OCI-LY1 (cell line): Measurements from ENCODE around the gene HOXA3.

Experiments used
- H2AFZ ChIP-seq: fragments of 200-600 bp; sonication (generic), shearing (Covaris generic); 2 replicates; pipeline ENCODE4 v1.6.0; 2014; ENCODE audit warnings: antibody characterized with exemption, mild to moderate bottlenecking, low read length
- H3F3A ChIP-seq: fragments of 200-600 bp; sonication (generic), shearing (Covaris generic); 2 replicates; pipeline ENCODE4 v1.6.0; 2014; ENCODE audit warnings: mild to moderate bottlenecking, antibody characterized with exemption, low read length, moderate library complexity; ENCODE audit not compliant: insufficient read depth
- H3K27ac ChIP-seq: fragments of 200-600 bp; sonication (generic); 2 replicates; pipeline ENCODE4 v1.5.1; 2014; ENCODE audit warnings: low read length, mixed run types, mild to moderate bottlenecking, low read depth; ENCODE audit not compliant: poor library complexity, severe bottlenecking
- H3K27me3 ChIP-seq: fragments of 200-600 bp; sonication (generic); 2 replicates; pipeline ENCODE4 v1.6.0; 2014; ENCODE audit warnings: antibody characterized with exemption, mild to moderate bottlenecking, low read length, moderate library complexity; ENCODE audit not compliant: insufficient read depth
- H3K36me3 ChIP-seq: fragments of 200-600 bp; sonication (generic); 2 replicates; pipeline ENCODE4 v1.6.1; 2014; ENCODE audit warnings: mild to moderate bottlenecking, antibody characterized with exemption, low read length, moderate library complexity, mixed read lengths; ENCODE audit not compliant: insufficient read depth
- H3K4me1 ChIP-seq: fragments of 200-600 bp; sonication (generic); 2 replicates; pipeline ENCODE4 v1.5.1; 2014; ENCODE audit warnings: mild to moderate bottlenecking, low read length, moderate library complexity; ENCODE audit not compliant: insufficient read depth, severe bottlenecking
- H3K4me2 ChIP-seq: fragments of 200-600 bp; sonication (generic), shearing (Covaris generic); 2 replicates; pipeline ENCODE4 v1.6.1; 2014; ENCODE audit warnings: low read length
- H3K4me3 ChIP-seq: fragments of 200-600 bp; sonication (generic); 2 replicates; pipeline ENCODE4 v1.5.1; 2014; ENCODE audit warnings: low read length, low read depth, mild to moderate bottlenecking, mixed read lengths; ENCODE audit not compliant: poor library complexity, severe bottlenecking
- H3K79me2 ChIP-seq: fragments of 200-600 bp; shearing (Covaris generic); 2 replicates; pipeline ENCODE4 v1.6.1; 2016; ENCODE audit warnings: mixed run types, low read length, mixed read lengths; ENCODE audit not compliant: insufficient read depth
- H3K9ac ChIP-seq: fragments of 200-600 bp; sonication (generic), shearing (Covaris generic); 2 replicates; pipeline ENCODE4 v1.6.1; 2014; ENCODE audit warnings: mild to moderate bottlenecking, low read length, mixed read lengths
- H3K9me2 ChIP-seq: fragments of 200-600 bp; sonication (generic), shearing (Covaris generic); 2 replicates; pipeline ENCODE4 v1.6.1; 2014; ENCODE audit warnings: low read depth, mild to moderate bottlenecking, low read length, mixed read lengths
- H3K9me3 ChIP-seq: fragments of 200-600 bp; shearing (Covaris generic); 2 replicates; pipeline ENCODE4 v1.6.1; 2014; ENCODE audit warnings: low read length, mixed read lengths
- H4K20me1 ChIP-seq: fragments of 200-600 bp; sonication (generic), shearing (Covaris generic); 2 replicates; pipeline ENCODE4 v1.6.0; 2016; ENCODE audit warnings: mild to moderate bottlenecking, low read length; ENCODE audit not compliant: insufficient read depth
- CTCF ChIP-seq: fragments of 200-600 bp; sonication (generic), shearing (Covaris generic); IDR thresholded peaks from 2 replicates; pipeline ENCODE4 v1.5.1; 2017; ENCODE audit warnings: mild to moderate bottlenecking, antibody characterized with exemption, low read length, moderate library complexity, mixed read lengths
- EZH2 ChIP-seq: fragments of 200-600 bp; sonication (generic), shearing (Covaris generic); IDR thresholded peaks from 2 replicates; pipeline ENCODE4 v1.8.0; 2017; ENCODE audit warnings: borderline replicate concordance, mixed run types, mild to moderate bottlenecking, antibody characterized with exemption, low read length, moderate library complexity, mixed read lengths

The HOXA3 gene

GRCh38 chr7:27146491-27147198 is 5.7 kb downstream of the HOXA3 start:
- Histone ChIP-seq H3F3A (no peaks in the 10 kb centered on the region), H3K4me1 (peaks cover 65% of the 10 kb centered on the region), H3K79me2 (no peaks in the 10 kb centered on the region), H2AFZ (no peak overlapping the region), H3K9me3 (no peaks in the 10 kb centered on the region), H3K27ac (no peak overlapping the region), H3K9me2 (no peaks in the 10 kb centered on the region), H3K27me3 (peaks cover 16% of the 10 kb centered on the region; the same call in 1 of the 2 replicates), H3K4me3 (no peak overlapping the region), H3K4me2 (peak overlapping the region; percentile 91; the same call in 1 of the 2 replicates), H3K9ac (no peak overlapping the region), H4K20me1 (no peaks in the 10 kb centered on the region), H3K36me3 (no peaks in the 10 kb centered on the region)
- no peak for TF ChIP-seq EZH2
- TF ChIP-seq CTCF, result no peak

GRCh38 chr7:27145914-27146412 is 6.4 kb downstream of the HOXA3 start:
- no peak overlapping the region for H3K9ac ChIP-seq
- no peaks in the 10 kb centered on the region for H3K36me3 ChIP-seq
- no peak overlapping the region for H3K4me3 ChIP-seq
- peaks cover 59% of the 10 kb centered on the region for H3K4me1 ChIP-seq
- H3F3A ChIP-seq, result no peaks in the 10 kb centered on the region
- H3K9me3 ChIP-seq, result no peaks in the 10 kb centered on the region
- no peak overlapping the region; the same call in 1 of the 2 replicates for H3K4me2 ChIP-seq
- no peaks in the 10 kb centered on the region for H4K20me1 ChIP-seq
- TF ChIP-seq EZH2 (no peak), CTCF (no peak)
- peaks cover 16% of the 10 kb centered on the region; the same call in 1 of the 2 replicates for H3K27me3 ChIP-seq
- no peak overlapping the region for H3K27ac ChIP-seq
- no peaks in the 10 kb centered on the region for H3K9me2 ChIP-seq
- H3K79me2 ChIP-seq, result no peaks in the 10 kb centered on the region
- H2AFZ ChIP-seq, result no peak overlapping the region

DNA sequence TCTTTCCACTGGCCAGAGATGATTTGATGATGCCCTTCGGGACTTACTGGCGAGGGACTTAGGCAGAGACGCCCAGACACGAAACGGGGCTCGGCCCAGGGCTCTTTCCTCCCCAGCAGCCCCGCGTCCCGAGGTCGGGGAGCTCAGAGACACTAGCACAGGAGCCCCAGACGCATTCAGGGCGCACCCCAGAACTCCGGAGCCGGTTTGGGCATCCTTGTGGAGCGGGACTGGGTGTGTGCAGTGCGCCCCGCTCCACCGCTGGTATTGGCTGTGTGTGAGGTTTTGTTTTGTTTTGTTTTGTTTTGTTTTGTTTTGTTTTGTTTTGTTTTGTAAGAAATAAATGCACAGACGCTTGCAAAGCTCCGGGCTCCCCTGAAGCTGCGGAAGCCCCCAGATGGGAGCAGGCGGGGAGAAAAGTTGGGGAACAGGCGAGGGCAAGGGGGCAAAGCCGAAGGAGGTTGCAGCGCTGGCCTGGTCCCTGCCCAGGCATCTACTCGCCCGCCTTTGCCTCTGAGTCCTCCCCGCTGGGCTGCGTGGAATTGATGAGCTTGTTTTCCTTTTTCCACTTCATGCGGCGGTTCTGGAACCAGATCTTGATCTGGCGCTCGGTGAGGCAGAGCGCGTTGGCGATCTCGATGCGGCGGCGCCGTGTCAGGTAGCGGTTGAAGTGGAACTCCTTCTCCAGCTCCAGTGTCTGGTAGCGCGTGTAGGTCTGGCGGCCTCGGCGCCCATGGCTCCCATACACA is 7.0 kb downstream of the HOXA3 start:
- Histone ChIP-seq H3K9ac (no peak overlapping the region), H3K9me2 (no peaks in the 10 kb centered on the region), H3K27ac (no peak overlapping the region), H2AFZ (no peak overlapping the region), H3K9me3 (no peaks in the 10 kb centered on the region), H3K4me3 (no peak overlapping the region), H3K79me2 (no peaks in the 10 kb centered on the region), H3K27me3 (peaks cover 16% of the 10 kb centered on the region; the same call in 1 of the 2 replicates), H3F3A (no peaks in the 10 kb centered on the region), H3K4me2 (no peak overlapping the region; the same call in 1 of the 2 replicates), H3K4me1 (peaks cover 55% of the 10 kb centered on the region), H3K36me3 (no peaks in the 10 kb centered on the region), H4K20me1 (no peaks in the 10 kb centered on the region)
- no peak for TF ChIP-seq CTCF
